Stimulated activated CD8-positive, alpha-beta memory T cell treated with anti-CD3 and anti-CD28 coated beads, Interleukin-12 subunit alpha, Interleukin-12 subunit beta, amount 100 ng/mL, for 4 hours (primary cell): ENCODE results near the gene GOLGA8M.
"Not testable (repeated sequence)": the region's sequence is repeated elsewhere in the genome, so short reads cannot be mapped to it uniquely, and the experiment has no call there.

Experiments used
- DNase-seq: peaks from one replicate; pipeline ENCODE4 v3.0.0-alpha.2; 2020; ENCODE audit warnings: low read depth

Gene GOLGA8M

DNA sequence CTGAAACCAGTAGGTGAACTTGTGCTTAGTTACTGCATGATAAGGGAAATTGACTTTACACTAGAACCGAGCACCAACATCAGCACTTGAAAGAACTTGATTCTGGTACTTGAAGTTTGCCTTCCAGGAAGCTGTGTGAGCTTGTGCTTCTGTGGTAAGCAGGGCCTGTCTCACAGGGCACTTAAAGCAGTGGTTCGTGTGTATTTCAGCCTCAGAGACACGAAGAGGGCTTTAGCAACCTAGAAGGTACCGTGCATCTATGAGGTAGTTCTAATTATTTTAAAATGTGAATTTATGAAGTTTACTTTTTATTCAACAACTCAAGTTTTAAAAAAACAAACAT, 56.2 kb downstream of the GOLGA8M start:
- DNase-seq: not testable (repeated sequence)

- DNase-seq: not testable (repeated sequence)
Observed at GRCh38 chr15:28655329-28656017, 56.7 kb downstream of the GOLGA8M start.

DNA sequence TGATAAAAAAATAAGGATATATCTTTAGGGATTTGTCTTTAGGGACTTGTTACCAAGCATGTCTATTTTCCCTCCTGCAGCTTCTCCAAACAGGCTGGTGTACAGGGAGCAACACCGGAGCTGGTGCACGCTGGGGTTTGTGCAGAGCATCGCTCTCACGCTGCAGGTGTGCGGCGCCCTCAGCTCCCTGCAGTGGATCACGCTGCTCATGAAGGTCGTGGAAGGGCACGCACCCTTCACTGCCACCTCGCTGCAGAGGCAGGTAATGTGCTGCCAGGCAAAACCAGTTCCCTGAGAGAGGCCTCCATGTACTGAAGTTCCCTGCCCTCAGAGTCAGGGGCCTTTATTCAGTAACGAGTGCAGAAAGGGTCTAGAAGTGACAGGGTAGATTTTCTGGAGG, 58.0 kb downstream of the GOLGA8M start:
- DNase-seq: not testable (repeated sequence)

- DNase-seq: not testable (repeated sequence)
Observed at GRCh38 chr15:28652538-28652937, 59.7 kb downstream of the GOLGA8M start.
